Measurements from ENCODE around the gene DNM1L. TPM values are rescaled to one million over a fixed set of nuclear protein-coding genes. Genes with fewer than 3 reads are reported as not detected.

DNM1L gene
- total RNA-seq = 10 to 100 TPM; 69.2 to 84.9 (median 81.0) TPM
- 93.9 TPM for total RNA-seq (2013)

DNA sequence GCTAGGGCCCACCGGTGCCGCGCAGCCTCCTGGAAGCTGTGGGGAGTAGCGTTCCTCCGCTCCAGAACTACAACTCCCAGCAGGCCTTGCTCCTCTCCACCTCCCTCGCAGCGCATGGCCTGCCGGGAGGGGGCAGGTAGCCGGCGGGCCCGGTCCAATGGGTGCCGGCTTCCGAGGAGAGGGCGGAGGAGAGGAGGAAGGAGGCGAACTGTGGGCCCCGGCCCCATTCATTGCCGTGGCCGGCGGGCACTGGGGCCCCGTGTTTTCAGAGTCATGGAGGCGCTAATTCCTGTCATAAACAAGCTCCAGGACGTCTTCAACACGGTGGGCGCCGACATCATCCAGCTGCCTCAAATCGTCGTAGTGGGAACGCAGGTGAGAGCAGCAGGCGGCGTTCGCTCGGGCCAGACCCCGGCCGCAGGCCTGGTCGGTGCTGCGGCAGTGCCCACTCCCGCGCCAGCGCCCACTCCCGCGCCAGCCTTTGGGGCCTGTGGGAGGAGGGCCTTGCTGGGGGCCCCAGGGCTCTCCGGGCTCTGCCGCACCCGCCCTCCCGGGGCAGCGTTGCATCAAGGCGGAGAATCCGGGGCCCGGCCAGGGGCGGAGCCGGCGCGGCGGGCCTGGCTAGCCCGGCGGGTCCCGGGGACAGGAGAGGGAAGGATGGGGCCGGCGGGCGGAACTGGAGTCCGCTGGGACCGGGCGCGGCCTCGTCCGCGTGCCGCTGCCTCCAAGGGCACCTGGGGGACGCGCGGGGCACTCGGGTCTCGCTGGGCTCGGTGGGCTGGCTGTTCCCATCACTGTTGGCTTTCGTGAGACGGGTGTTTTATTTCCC lies at the start of gene DNM1L:
Gene DNM1L (plus strand): TSS at position 211 of the 829 bp plus-strand sequence. CDS start 63 bp downstream, at position 274.
- Histone ChIP-seq H3K9me3 (ENCODE audit: control insufficient read depth, insufficient read depth, low read length) (no peaks in the 10 kb centered on the region), H3K36me3 (ENCODE audit: control insufficient read depth, insufficient read depth, low read length) (no peaks in the 10 kb centered on the region), H3K4me3 (ENCODE audit: low read length) (peak within 1 kb of the TSS; percentile 51), H3K4me1 (ENCODE audit: control insufficient read depth, insufficient read depth, low read length) (peaks cover 6% of the 10 kb centered on the region), H3K27me3 (ENCODE audit: control insufficient read depth, insufficient read depth, low read length) (no peaks in the 10 kb centered on the region), H3K27ac (ENCODE audit: low read length) (peak within 1 kb of the TSS; percentile 70)
- WGBS (ENCODE audit: insufficient coverage) = under 1% methylated on average over 73 of the region's 76 CpGs
- Mint-ChIP-seq H3K27ac (peak within 1 kb of the TSS; percentile 85 to 92), H3K9me3 (no peaks in the 10 kb centered on the region), H3K27me3 (ENCODE audit: low read depth in 2 of 2) (no peaks in the 10 kb centered on the region), H3K4me3 (peak within 1 kb of the TSS; percentile 94), H3K4me1 (peaks cover 16 to 21% of the 10 kb centered on the region in 2 donors), H3K36me3 (no peaks in the 10 kb centered on the region)
- no peak for TF ChIP-seq CTCF (IDR thresholded peaks at IDR 0.05)
- DNase-seq = peak; percentile 89 to 95
- peak; percentile 98 to 100 (median 98) for ATAC-seq
- intact Hi-C loops (cut with micrococcal nuclease) = loop anchor here (1.0 kb wide), 2 partner anchors 76 to 1343 kb away; partner anchors contain the start of genes ALG10 and YARS2

- H3K36me3 Mint-ChIP-seq = no peaks in the 10 kb centered on the region
- 96% methylated on average over 2 of the region's 6 CpGs for WGBS (ENCODE audit: insufficient coverage)
- H3K4me3 ChIP-seq (ENCODE audit: low read length) = no peak overlapping the region
- DNase-seq (no peak), ATAC-seq (no peak)
- no peak overlapping the region for H3K27ac ChIP-seq (ENCODE audit: low read length)
- no peaks in the 10 kb centered on the region for H3K36me3 ChIP-seq (ENCODE audit: control insufficient read depth, insufficient read depth, low read length)
- H3K27me3 ChIP-seq (ENCODE audit: control insufficient read depth, insufficient read depth, low read length) = no peaks in the 10 kb centered on the region
- H3K9me3 Mint-ChIP-seq = no peaks in the 10 kb centered on the region
- no peak for TF ChIP-seq CTCF (IDR thresholded peaks at IDR 0.05)
- H3K4me3 Mint-ChIP-seq = no peak overlapping the region
- no peaks in the 10 kb centered on the region for H3K4me1 Mint-ChIP-seq
- H3K27me3 Mint-ChIP-seq (ENCODE audit: low read depth in 2 of 2) = no peaks in the 10 kb centered on the region
- no peaks in the 10 kb centered on the region for H3K9me3 ChIP-seq (ENCODE audit: control insufficient read depth, insufficient read depth, low read length)
- no peak overlapping the region for H3K27ac Mint-ChIP-seq
- no peaks in the 10 kb centered on the region for H3K4me1 ChIP-seq (ENCODE audit: control insufficient read depth, insufficient read depth, low read length)
- intact Hi-C loops (cut with micrococcal nuclease) = no loop called here
Observed at GRCh38 chr12:32641287-32641901, 37.7 kb upstream of the DNM1L start.

DNA sequence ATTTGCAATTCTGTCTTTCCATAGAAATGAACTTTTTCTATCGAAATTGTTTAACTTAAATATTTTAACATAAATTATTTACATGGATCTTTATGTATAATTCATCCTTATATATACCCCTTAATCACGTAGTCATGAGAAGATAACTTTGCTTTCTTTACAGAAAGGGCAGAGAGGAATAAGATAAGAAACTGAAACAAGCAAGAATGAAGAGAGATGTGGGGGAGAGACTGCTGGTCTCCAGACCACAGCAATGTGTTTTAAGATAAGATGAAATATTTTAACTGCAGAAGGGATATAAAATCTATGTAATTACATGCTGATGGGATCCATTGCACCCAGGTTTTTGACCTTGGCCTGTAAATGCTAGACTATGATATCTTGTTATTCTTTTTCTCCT lies 34.7 kb upstream of the DNM1L start:
- no peak for TF ChIP-seq CTCF (IDR thresholded peaks at IDR 0.05)
- Mint-ChIP-seq H3K4me3 (no peak overlapping the region), H3K9me3 (no peaks in the 10 kb centered on the region), H3K36me3 (no peaks in the 10 kb centered on the region), H3K27ac (no peak overlapping the region), H3K4me1 (no peaks in the 10 kb centered on the region), H3K27me3 (ENCODE audit: low read depth in 2 of 2) (peaks cover 0 to 4% of the 10 kb centered on the region in 2 donors)
- ATAC-seq (no peak), DNase-seq (no peak)
- Histone ChIP-seq H3K27ac (ENCODE audit: low read length) (no peak overlapping the region), H3K4me1 (ENCODE audit: control insufficient read depth, insufficient read depth, low read length) (no peaks in the 10 kb centered on the region), H3K4me3 (ENCODE audit: low read length) (no peak overlapping the region), H3K9me3 (ENCODE audit: control insufficient read depth, insufficient read depth, low read length) (no peaks in the 10 kb centered on the region), H3K27me3 (ENCODE audit: control insufficient read depth, insufficient read depth, low read length) (no peaks in the 10 kb centered on the region), H3K36me3 (ENCODE audit: control insufficient read depth, insufficient read depth, low read length) (no peaks in the 10 kb centered on the region)
- WGBS (ENCODE audit: insufficient coverage) = no CpG with 5 or more reads among the region's 2 CpGs
- intact Hi-C loops (cut with micrococcal nuclease) = no loop called here

Measured in natural killer cell (primary cell).